22Rv1 (cell line): ENCODE results near the gene EFEMP1.

Source experiments
- H3K27ac ChIP-seq: fragments of 450-650 bp; 2 replicates; pipeline ENCODE4 v1.5.1; 2017
- ZFX ChIP-seq: fragments of 450-650 bp; IDR thresholded peaks from 2 replicates; pipeline ENCODE4 v1.6.1; 2017; ENCODE audit warnings: antibody characterized with exemption, borderline replicate concordance
- TF ChIP-seq, protein P1 (sequence below): fragments of 450-650 bp; IDR thresholded peaks from 2 replicates; pipeline ENCODE4 v1.5.1; 2017; ENCODE audit warnings: mild to moderate bottlenecking

Gene EFEMP1

DNA sequence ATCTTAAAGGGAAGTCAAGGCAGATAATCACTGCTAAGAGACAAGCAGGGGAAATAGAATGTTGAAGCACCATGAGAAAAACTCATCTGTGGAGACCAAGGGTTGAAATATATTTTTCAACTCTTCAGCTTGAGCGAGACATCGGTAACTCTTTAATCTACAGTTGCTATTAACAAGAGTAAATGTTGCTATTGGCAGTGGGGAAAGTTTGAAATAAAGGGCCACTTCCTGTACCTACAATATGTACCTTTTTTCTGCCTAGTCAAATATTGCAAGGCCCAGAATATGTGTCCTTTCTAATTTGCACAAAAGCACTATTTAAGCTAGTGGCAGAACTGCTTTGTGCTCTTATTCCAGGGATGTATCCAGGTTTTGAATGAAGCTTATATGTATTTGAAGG lies 65.8 kb downstream of the EFEMP1 start:
- TF ChIP-seq ZFX = no peak
- TF ChIP-seq, protein P1, sequence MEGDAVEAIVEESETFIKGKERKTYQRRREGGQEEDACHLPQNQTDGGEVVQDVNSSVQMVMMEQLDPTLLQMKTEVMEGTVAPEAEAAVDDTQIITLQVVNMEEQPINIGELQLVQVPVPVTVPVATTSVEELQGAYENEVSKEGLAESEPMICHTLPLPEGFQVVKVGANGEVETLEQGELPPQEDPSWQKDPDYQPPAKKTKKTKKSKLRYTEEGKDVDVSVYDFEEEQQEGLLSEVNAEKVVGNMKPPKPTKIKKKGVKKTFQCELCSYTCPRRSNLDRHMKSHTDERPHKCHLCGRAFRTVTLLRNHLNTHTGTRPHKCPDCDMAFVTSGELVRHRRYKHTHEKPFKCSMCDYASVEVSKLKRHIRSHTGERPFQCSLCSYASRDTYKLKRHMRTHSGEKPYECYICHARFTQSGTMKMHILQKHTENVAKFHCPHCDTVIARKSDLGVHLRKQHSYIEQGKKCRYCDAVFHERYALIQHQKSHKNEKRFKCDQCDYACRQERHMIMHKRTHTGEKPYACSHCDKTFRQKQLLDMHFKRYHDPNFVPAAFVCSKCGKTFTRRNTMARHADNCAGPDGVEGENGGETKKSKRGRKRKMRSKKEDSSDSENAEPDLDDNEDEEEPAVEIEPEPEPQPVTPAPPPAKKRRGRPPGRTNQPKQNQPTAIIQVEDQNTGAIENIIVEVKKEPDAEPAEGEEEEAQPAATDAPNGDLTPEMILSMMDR = no peak
- no peak overlapping the region for H3K27ac ChIP-seq

DNA sequence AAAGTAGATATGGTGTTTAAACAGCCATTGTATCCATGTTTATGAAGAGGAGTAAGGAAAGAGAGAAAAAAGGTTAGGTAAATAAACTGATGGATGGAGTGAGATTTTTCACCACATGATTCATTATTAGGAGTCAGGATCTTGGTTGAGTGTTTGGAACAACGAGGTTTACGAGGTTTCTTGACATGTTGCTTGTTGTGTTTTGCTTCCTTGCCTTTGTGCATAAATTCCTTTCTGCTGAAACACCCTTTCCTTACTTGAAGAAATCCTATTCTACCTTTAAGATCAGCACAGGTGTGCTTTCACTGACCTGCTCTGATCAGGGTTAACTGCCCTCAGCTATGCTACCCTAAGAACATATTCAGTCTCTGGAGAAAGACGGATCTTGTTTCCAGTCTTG lies 66.6 kb downstream of the EFEMP1 start:
- H3K27ac ChIP-seq = no peak overlapping the region
- no peak for TF ChIP-seq ZFX
- TF ChIP-seq, protein P1 = no peak

DNA sequence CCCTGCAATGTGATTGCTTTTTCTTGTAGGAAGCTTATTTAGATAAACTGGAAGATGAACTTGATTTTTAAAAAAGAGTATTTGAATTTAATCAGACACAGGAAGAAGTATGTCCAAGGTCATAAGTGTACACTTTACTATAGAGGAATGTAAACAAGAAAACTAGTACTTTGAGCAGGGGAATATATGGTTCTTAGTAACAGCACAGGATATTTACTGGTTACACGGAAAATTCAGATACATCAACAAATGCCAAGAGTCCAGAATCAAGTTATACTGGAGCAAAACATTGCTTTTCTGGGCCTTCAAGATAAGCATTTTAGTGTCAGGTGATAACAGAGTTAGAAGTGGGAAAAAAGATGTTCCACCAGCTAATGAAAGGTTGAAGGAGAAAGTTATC lies 75.5 kb downstream of the EFEMP1 start:
- no peak overlapping the region for H3K27ac ChIP-seq
- TF ChIP-seq, protein P1 = no peak
- no peak for TF ChIP-seq ZFX

DNA sequence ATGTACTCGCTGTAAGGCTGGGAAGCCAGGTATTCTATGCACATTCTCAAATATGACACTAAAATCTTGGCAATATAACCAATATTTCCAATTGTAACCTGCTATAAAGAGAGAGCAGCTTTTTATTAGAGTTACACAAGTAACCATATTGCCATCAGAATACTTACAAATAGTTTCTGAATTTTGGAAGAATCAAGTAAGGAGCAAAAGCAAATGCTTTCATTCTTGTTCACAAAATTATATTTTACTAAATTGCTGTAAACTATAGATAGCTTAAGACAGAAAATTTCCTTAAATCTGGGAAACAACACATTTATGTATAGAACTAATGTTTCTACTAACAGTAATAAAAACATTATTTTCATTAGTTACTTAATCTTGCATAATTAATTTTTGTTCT lies 77.2 kb downstream of the EFEMP1 start:
- TF ChIP-seq, protein P1 = no peak
- no peak for TF ChIP-seq ZFX

DNA sequence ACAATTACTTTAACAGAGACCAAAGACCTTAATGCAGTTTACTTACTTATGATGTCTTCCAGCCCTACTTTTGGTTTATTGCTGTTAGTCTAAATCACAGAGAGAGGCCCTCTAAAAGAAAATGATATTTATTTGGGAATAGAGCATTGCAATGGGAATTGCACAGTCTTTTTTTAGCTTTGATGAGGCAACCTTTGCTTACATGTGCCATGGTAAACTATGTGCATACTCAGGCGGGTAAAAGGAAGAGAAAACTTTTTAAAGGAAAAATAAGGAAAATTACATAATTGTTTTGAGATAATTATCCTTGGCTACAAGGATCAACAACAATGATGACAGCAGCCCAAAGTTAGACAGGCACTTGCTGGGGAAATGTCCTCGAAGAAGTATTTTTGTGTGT lies 78.6 kb downstream of the EFEMP1 start:
- TF ChIP-seq, protein P1 = no peak
- TF ChIP-seq ZFX = no peak
- H3K27ac ChIP-seq = no peak overlapping the region

More for the DNA sequence above, 77.2 kb downstream of the EFEMP1 start:
- H3K27ac ChIP-seq = no peak overlapping the region

DNA sequence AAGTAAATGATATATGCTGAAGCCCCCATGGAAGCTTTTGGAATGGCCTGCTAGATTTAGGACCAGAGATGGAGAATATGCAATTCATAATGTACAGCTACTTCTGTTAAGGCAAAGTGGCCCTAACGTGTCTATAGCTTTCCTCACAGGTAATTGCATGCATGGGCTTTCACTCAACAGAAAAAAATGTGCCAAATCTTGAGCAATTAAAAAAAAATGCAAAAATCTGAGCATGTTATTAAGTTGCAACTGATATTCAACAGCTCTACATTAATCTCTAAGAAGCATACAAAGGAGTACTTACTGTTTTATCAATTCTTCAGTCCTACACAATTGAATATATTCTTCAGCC lies 79.6 kb downstream of the EFEMP1 start:
- TF ChIP-seq, protein P1 = no peak
- TF ChIP-seq ZFX = no peak
- no peak overlapping the region for H3K27ac ChIP-seq

DNA sequence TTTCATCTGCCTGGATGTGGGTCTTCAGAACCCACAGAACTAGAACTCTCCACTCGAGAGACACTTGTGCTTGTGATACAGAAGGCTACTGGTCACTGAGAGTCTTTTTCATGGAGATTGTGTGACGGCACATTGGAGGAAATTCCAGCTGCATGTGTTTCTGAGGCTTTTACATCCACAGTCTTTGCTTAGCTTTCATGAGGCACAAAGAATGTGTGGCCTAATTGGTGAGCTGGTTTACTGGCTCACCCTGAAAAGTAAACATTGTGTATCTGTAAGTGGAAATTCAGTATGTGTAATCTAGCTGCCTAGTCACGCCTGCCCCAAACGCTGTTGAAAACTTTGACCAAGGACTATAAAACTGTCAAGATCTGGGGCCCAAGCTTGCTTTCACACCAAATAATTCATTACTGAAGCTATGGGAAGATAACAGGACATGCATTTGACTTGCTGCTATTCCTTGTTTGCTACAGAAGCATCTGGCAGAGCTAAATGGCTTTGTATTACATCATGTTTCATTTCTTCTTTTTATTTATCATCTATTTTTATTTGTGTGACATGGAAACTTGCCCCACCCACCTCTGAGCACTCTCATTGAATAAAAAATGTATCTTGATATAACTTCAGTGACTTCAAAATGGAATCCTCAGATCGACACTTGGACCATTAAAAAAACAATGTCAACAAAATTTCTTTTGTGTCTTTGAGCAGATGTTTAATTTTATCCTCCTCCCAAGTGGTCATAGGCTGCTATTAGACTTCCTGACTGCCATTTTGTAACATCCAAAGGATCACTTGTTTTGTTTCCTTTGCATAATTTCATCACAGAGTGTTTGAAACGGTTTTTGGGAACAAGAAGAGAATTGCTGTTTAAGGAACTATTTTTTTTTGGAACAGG lies 80.2 kb downstream of the EFEMP1 start:
- H3K27ac ChIP-seq = no peak overlapping the region
- TF ChIP-seq ZFX = no peak
- TF ChIP-seq, protein P1 = no peak
